Measurements from ENCODE around the gene C5orf34. TPM values are rescaled to one million over a fixed set of nuclear protein-coding genes. Genes with fewer than 3 reads are reported as not detected.
"Not testable (repeated sequence)": the region's sequence is repeated elsewhere in the genome, so short reads cannot be mapped to it uniquely, and the experiment has no call there.

Gene C5orf34
- total and polyA plus RNA-seq, 9 donors, result 0.48 to 3.8 (median 1.2) TPM

DNA sequence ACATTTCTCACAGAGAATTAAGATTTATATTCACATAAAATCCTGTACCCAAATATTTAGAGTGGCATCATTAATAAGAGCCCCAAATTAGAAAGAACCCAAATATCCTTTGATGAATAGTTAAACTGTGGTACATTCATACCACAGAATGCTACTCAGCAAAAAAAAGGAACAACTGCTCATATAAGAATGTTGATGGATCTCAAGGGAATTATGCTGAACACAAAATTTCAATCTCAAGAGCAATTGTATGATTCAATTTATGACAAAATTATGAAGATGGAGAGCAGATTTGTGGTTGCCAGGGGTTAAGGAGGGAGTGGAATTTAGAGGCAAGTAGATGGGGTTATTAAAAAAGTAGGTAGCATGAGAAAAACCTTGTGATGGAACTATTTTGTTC, 46.4 kb upstream of the C5orf34 start:
- Histone ChIP-seq H3K9me3 (no peaks in the 10 kb centered on the region), H3K4me3 (no peak overlapping the region), H3K4me1 (ENCODE audit: insufficient read depth) (no peaks in the 10 kb centered on the region), H3K27ac (no peak overlapping the region), H3K36me3 (no peaks in the 10 kb centered on the region), H3K27me3 (no peaks in the 10 kb centered on the region)
- no peak for DNase-seq
- intact Hi-C loops (cut with DNase I), result no loop called here
- TF ChIP-seq, protein P1, sequence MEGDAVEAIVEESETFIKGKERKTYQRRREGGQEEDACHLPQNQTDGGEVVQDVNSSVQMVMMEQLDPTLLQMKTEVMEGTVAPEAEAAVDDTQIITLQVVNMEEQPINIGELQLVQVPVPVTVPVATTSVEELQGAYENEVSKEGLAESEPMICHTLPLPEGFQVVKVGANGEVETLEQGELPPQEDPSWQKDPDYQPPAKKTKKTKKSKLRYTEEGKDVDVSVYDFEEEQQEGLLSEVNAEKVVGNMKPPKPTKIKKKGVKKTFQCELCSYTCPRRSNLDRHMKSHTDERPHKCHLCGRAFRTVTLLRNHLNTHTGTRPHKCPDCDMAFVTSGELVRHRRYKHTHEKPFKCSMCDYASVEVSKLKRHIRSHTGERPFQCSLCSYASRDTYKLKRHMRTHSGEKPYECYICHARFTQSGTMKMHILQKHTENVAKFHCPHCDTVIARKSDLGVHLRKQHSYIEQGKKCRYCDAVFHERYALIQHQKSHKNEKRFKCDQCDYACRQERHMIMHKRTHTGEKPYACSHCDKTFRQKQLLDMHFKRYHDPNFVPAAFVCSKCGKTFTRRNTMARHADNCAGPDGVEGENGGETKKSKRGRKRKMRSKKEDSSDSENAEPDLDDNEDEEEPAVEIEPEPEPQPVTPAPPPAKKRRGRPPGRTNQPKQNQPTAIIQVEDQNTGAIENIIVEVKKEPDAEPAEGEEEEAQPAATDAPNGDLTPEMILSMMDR (IDR thresholded peaks at IDR 0.05), result no peak
- no peak for TF ChIP-seq EP300 (IDR thresholded peaks at IDR 0.05)
- no peak for TF ChIP-seq POLR2A (IDR thresholded peaks at IDR 0.05)

DNA sequence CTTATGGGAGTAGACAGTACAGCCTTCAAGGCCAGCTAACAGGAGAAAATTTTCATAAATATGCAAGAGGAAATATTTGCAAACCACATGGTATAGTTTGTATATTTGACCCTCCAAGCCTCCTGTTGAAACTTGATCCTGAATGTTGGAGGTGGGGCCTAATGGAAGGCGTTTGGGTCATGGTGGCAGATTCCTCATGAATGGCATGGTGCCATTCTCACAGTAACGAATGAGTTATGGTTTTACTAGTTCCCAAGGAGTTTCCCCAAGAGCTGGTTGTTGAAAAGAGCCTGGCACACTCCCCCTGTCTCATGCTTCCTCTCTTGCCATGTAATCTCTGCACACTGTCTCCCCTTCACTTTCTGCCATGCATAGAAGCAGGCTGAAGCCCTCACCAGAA, 45.2 kb upstream of the C5orf34 start:
- Histone ChIP-seq H3K36me3 (no peaks in the 10 kb centered on the region), H3K4me3 (no peak overlapping the region), H3K27me3 (no peaks in the 10 kb centered on the region), H3K27ac (no peak overlapping the region), H3K9me3 (no peaks in the 10 kb centered on the region), H3K4me1 (ENCODE audit: insufficient read depth) (no peaks in the 10 kb centered on the region)
- intact Hi-C loops (cut with DNase I), result no loop called here
- TF ChIP-seq, protein P1 (IDR thresholded peaks at IDR 0.05), result no peak
- TF ChIP-seq POLR2A (IDR thresholded peaks at IDR 0.05) (no peak), EP300 (IDR thresholded peaks at IDR 0.05) (no peak)
- WGBS, 3 donors, result 12 to 23% (median 17%) methylated on average over 2 of the region's 2 CpGs
- no peak for DNase-seq

DNA sequence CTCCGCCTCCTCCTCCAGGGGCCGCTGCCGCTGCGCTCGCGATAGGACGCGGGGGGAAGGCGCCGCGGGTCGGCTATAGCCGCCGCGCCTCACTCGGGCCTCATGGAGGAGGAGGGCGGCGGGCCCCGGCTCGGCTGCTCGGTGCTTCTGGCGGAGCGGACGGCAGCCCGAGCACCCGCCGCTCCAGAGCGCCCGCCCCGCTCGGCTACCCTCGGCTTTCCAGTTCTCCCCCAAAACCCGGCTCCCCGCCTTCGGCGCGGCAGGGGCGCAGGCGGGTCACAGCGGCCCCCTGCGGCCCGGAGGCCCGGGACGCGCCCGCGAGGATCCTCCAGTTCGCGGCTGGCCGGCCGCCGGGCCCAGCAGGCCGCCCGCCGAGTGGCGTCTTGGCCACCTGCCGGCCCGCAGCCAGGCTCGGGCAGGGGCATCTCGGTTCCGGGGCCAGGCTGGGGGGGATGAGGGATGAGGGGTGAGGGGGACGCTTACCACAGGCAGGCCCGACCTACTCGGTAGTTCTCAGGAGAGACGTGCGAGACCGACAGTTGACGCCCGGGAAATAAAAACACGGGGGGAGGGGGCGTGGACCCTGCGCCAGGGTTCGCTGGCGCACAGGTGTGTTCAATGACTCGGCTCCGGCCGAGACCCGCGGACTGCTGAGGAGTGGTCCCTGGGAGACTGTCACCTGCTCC, 42.1 kb upstream of the C5orf34 start, which contains the start of gene PAIP1:
Gene PAIP1 (minus strand): TSS at position 221 of the 686 bp plus-strand sequence. CDS start 231 bp downstream, outside the sequence.
- 0% methylated on average over 68 to 79 of the region's 79 CpGs for WGBS, 3 donors
- no peaks in the 10 kb centered on the region for H3K4me1 ChIP-seq (ENCODE audit: insufficient read depth)
- intact Hi-C loops (cut with DNase I), result loop anchor here in 3 of 4 donors (2.0 to 5.0 kb wide), 3 partner anchors 45 to 75 kb away; partner anchors contain the start of genes NNT (in 3 of the 3) and TMEM267 (in 1 of the 3)
- peak within 1 kb of the TSS; percentile 88 for H3K4me3 ChIP-seq
- H3K27ac ChIP-seq, result peak within 1 kb of the TSS; percentile 95 to 97
- DNase-seq, result peak; percentile 76 to 87 (median 81)
- no peaks in the 10 kb centered on the region for H3K9me3 ChIP-seq
- H3K27me3 ChIP-seq, result no peaks in the 10 kb centered on the region
- TF ChIP-seq, protein P1 (IDR thresholded peaks at IDR 0.05), result peak; percentile 56 to 75 (median 74)
- TF ChIP-seq EP300 (IDR thresholded peaks at IDR 0.05) (no peak), POLR2A (IDR thresholded peaks at IDR 0.05) (peak; percentile 43)
- no peaks in the 10 kb centered on the region for H3K36me3 ChIP-seq

DNA sequence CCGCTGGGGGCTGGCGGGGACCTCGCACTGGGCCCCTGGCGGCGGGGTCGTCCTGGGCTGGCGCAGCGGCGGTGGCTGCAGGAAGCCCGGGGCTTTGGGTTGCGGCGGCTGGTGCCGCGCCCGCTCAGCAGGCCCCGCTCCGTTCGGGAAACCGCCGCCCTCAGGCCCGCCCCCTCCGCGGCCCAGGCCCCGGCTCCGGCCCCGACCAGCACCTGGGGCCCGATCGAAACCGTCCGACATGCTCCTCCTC, 41.6 kb upstream of the C5orf34 start:
- Histone ChIP-seq H3K4me3 (peak overlapping the region; percentile 88), H3K27ac (peak overlapping the region; percentile 95 to 97)
- H3K4me1 ChIP-seq (ENCODE audit: insufficient read depth); DNase-seq; H3K36me3 ChIP-seq; H3K27me3 ChIP-seq; H3K9me3 ChIP-seq: not testable (repeated sequence)
- WGBS, 3 donors, result 0 to 1% (median 0%) methylated on average over 10 to 30 of the region's 30 CpGs
- intact Hi-C loops (cut with DNase I), result loop anchor here in 3 of 4 donors (2.0 to 5.0 kb wide), 3 partner anchors 46 to 74 kb away; partner anchors contain the start of genes NNT (in 3 of the 3) and TMEM267 (in 1 of the 3)

DNA sequence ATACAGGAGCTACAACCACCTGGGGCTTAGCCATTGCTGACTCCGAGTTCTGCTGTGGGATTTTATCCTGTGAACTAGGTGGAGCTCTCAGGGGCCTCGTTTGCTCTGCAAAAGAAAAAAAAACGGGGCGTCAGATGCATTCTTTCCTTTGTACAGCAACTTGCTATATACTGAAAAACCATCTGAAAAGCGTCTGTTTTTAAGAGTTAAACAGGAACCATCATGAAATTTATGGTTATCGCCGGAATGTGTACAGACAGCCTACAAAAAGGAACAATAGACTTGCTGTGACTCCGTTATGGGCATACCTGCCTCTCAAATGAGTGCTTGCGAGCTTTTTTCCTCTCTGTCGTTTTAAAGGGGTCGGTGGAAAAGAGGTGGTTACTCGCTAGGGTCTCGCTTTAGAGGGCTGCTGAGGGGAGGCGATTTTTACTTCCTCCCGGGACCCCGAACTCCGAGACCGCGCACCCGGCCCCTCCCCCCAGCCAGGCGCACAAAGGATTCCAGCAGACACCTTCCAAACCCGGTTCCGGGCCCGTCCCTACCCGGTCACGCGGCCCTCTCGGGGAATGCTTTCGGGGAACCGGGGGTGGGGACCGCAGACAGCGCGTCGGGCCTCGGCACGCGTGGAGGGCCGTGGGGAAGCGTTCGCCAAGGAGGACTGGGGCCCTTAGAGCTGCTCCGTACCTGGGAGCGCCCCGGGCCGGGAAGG, 41.1 kb upstream of the C5orf34 start:
- intact Hi-C loops (cut with DNase I), result loop anchor here in 3 of 4 donors (2.0 to 5.0 kb wide), 3 partner anchors 46 to 74 kb away; partner anchors contain the start of genes NNT (in 3 of the 3) and TMEM267 (in 1 of the 3)
- H3K27me3 ChIP-seq, result no peaks in the 10 kb centered on the region
- peak; percentile 54 to 71 (median 64) for DNase-seq
- no peaks in the 10 kb centered on the region for H3K4me1 ChIP-seq (ENCODE audit: insufficient read depth)
- 0% methylated on average over 41 to 44 of the region's 44 CpGs for WGBS, 3 donors
- peak overlapping the region; percentile 88 for H3K4me3 ChIP-seq
- H3K9me3 ChIP-seq, result no peaks in the 10 kb centered on the region
- no peak for TF ChIP-seq POLR2A (IDR thresholded peaks at IDR 0.05)
- no peak for TF ChIP-seq EP300 (IDR thresholded peaks at IDR 0.05)
- TF ChIP-seq, protein P1 (IDR thresholded peaks at IDR 0.05), result no peak
- H3K36me3 ChIP-seq, result no peaks in the 10 kb centered on the region
- peak overlapping the region; percentile 95 to 97 for H3K27ac ChIP-seq

All from ovary (tissue), 9 donors.